Right atrium auricular region (tissue), 2 donors: ENCODE measurements around the gene AMOTL2. TPM values are rescaled to one million over a fixed set of nuclear protein-coding genes. Genes with fewer than 3 reads are reported as not detected.

Experiments used
- DNase-seq: peaks from one replicate; pipeline ENCODE4 v3.0.0-alpha.2; 2019; ENCODE audit warnings: low spot score
- H3K27ac ChIP-seq, 2 donors: fragments of 200-600 bp; sonication (generic); 1 replicate in 1 of 2; 2 replicates in 1 of 2; pipeline ENCODE4 v1.5.1; 2016 to 2019
- H3K27me3 ChIP-seq, 2 donors: fragments of 200-600 bp; sonication (generic); one replicate each; pipeline versions ENCODE4 v1.5.1 to v1.6.0; 2017 to 2019
- H3K36me3 ChIP-seq: fragments of 200-600 bp; sonication (generic); one replicate; pipeline ENCODE4 v1.5.1; 2016
- H3K4me1 ChIP-seq, 2 donors: fragments of 200-600 bp; sonication (generic); one replicate each; pipeline versions ENCODE4 v1.5.1 to v1.6.0; 2017 to 2019
- H3K4me3 ChIP-seq, 2 donors: fragments of 200-600 bp; sonication (generic); 1 replicate in 1 of 2; 2 replicates in 1 of 2; pipeline ENCODE4 v1.5.1; 2017 to 2019; ENCODE audit warnings: mild to moderate bottlenecking in 1 of 2, moderate library complexity in 1 of 2
- H3K9me3 ChIP-seq, 2 donors: fragments of 200-600 bp; sonication (generic); one replicate each; pipeline ENCODE4 v1.5.1; 2019
- CTCF ChIP-seq, 2 donors: fragments of 200-600 bp; sonication (generic); IDR thresholded peaks; one replicate each; pipeline ENCODE4 v1.5.1; 2019; ENCODE audit warnings: antibody characterized with exemption in 2 of 2
- total RNA-seq, 2 donors: library from RNA; depleted of rRNA; stranded (reverse); fragments of >200 nt; gene quantifications; one replicate each; pipeline ENCODE4 v1.1.0, GENCODE V29; 2016

AMOTL2 gene
- total RNA-seq, 2 donors from 2014 or later = 62.3 to 119 TPM

- DNase-seq = no peak
- Histone ChIP-seq H3K36me3 (no peaks in the 10 kb centered on the region), H3K4me1 (peaks cover 0 to 46% of the 10 kb centered on the region in 2 donors)
These were observed 36.6 kb downstream of the AMOTL2 start for GRCh38 chr3:134337511-134338200.

GRCh38 chr3:134337071-134337482 is 37.2 kb downstream of the AMOTL2 start:
- peaks cover 0 to 51% of the 10 kb centered on the region in 2 donors for H3K4me1 ChIP-seq
- no peak for TF ChIP-seq CTCF (IDR thresholded peaks at IDR 0.05)
- H3K4me3 ChIP-seq = no peak overlapping the region
- no peaks in the 10 kb centered on the region for H3K36me3 ChIP-seq
- no peaks in the 10 kb centered on the region for H3K9me3 ChIP-seq
- DNase-seq = no peak
- H3K27ac ChIP-seq = peak overlapping the region in 1 of 2 donors; percentile 21
- H3K27me3 ChIP-seq = no peaks in the 10 kb centered on the region

More at GRCh38 chr3:134337511-134338200, 36.6 kb downstream of the AMOTL2 start:
- Histone ChIP-seq H3K4me3 (no peak overlapping the region), H3K9me3 (no peaks in the 10 kb centered on the region), H3K27me3 (no peaks in the 10 kb centered on the region), H3K27ac (no peak overlapping the region)
- no peak for TF ChIP-seq CTCF (IDR thresholded peaks at IDR 0.05)

DNA sequence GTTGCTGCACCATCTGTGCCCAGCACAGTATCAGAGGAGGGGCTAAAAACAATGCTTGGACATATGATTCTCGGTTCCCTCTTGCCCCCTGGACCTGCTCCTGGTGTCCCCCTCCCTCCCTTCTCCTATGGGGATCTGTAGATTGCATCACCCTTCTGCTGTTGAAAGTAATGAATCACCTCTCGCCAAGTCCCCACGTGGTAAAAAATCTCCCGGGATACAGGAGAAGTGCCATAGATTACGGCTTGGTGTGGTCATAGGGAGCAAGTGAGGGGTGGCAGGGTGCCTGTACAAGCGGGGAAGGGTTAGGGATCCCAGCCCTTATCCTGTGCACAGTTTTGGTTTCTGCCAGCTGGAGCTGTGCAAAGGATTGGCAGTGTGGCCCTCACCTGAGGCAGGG is 37.7 kb downstream of the AMOTL2 start:
- Histone ChIP-seq H3K27ac (peak overlapping the region in 1 of 2 donors; percentile 21), H3K27me3 (no peaks in the 10 kb centered on the region), H3K36me3 (no peaks in the 10 kb centered on the region), H3K4me1 (peaks cover 0 to 56% of the 10 kb centered on the region in 2 donors), H3K4me3 (no peak overlapping the region), H3K9me3 (no peaks in the 10 kb centered on the region)
- no peak for DNase-seq
- no peak for TF ChIP-seq CTCF (IDR thresholded peaks at IDR 0.05)

DNA sequence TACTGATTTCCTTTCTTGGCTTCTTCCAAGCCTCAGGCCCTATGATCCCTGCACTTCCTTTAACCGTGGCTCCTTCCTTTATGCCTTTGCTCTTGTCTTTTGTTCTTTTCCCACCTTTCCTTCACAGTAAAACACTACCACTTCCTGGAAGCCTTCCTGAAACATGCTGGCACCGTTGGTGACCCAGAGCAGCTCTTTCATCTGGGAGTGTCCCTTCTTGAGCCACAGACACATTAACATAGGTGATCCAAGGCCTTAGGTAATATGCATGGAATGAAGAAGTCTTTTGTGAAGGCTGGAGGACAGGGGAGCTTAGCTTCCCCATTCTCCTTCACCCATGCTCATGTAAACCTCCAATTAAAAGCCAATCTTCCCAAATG is 39.4 kb downstream of the AMOTL2 start:
- no peak for TF ChIP-seq CTCF (IDR thresholded peaks at IDR 0.05)
- DNase-seq = no peak
- peaks cover 0 to 62% of the 10 kb centered on the region in 2 donors for H3K4me1 ChIP-seq
- H3K27ac ChIP-seq = peak overlapping the region; percentile 46 to 80
- H3K36me3 ChIP-seq = no peaks in the 10 kb centered on the region
- no peaks in the 10 kb centered on the region for H3K9me3 ChIP-seq
- no peaks in the 10 kb centered on the region for H3K27me3 ChIP-seq
- H3K4me3 ChIP-seq = no peak overlapping the region

GRCh38 chr3:134334231-134334900 is 39.9 kb downstream of the AMOTL2 start:
- TF ChIP-seq CTCF (IDR thresholded peaks at IDR 0.05) = no peak
- H3K4me3 ChIP-seq = no peak overlapping the region
- H3K9me3 ChIP-seq = no peaks in the 10 kb centered on the region
- peak overlapping the region; percentile 46 to 80 for H3K27ac ChIP-seq
- peaks cover 0 to 62% of the 10 kb centered on the region in 2 donors for H3K4me1 ChIP-seq
- no peak for DNase-seq
- no peaks in the 10 kb centered on the region for H3K36me3 ChIP-seq
- H3K27me3 ChIP-seq = no peaks in the 10 kb centered on the region
